ENCODE data around the gene SCNN1G. TPM values are rescaled to one million over a fixed set of nuclear protein-coding genes. Genes with fewer than 3 reads are reported as not detected.
"Not testable (repeated sequence)": the region's sequence is repeated elsewhere in the genome, so short reads cannot be mapped to it uniquely, and the experiment has no call there.

The SCNN1G gene
- total RNA-seq (2012; rRNA removed): not detected in 2 replicates

- Histone ChIP-seq H3K9me3 (replicated peaks; ENCODE audit: low read length) (no peaks in the 10 kb centered on the region), H3K27me3 (ENCODE audit: control insufficient read depth, insufficient read depth, low read length) (peaks cover 58% of the 10 kb centered on the region), H3K4me1 (ENCODE audit: control insufficient read depth, insufficient read depth, low read length) (no peaks in the 10 kb centered on the region), H3K9ac (ENCODE audit: low read depth, low read length) (no peak within 1 kb of the TSS), H3K4me3 (ENCODE audit: low read length) (no peak within 1 kb of the TSS), H3K36me3 (ENCODE audit: insufficient read depth, low read length) (no peaks in the 10 kb centered on the region), H3K4me2 (ENCODE audit: low read length) (peak within 1 kb of the TSS; percentile 69)
Measured at GRCh38 chr16:23182679-23183542, at the start of gene SCNN1G. Gene SCNN1G (plus strand): TSS chr16:23182745. CDS start chr16:23186272, 3,527 bp downstream.

- H3K9me3 ChIP-seq (replicated peaks; ENCODE audit: low read length): peaks cover 7% of the 10 kb centered on the region
- H3K27me3 ChIP-seq (ENCODE audit: control insufficient read depth, insufficient read depth, low read length): no peaks in the 10 kb centered on the region
- H3K4me3 ChIP-seq (ENCODE audit: low read length): peak overlapping the region; percentile 9
- peak overlapping the region; percentile 22 for H3K9ac ChIP-seq (ENCODE audit: low read depth, low read length)
- H3K4me1 ChIP-seq (ENCODE audit: control insufficient read depth, insufficient read depth, low read length): peaks cover 21% of the 10 kb centered on the region
- no peaks in the 10 kb centered on the region for H3K36me3 ChIP-seq (ENCODE audit: insufficient read depth, low read length)
- H3K4me2 ChIP-seq (ENCODE audit: low read length): peak overlapping the region; percentile 47
Measured at GRCh38 chr16:23132775-23133463, 49.6 kb upstream of the SCNN1G start.

- Histone ChIP-seq H3K4me2 (ENCODE audit: low read length) (no peak overlapping the region), H3K9ac (ENCODE audit: low read depth, low read length) (no peak overlapping the region), H3K4me1 (ENCODE audit: control insufficient read depth, insufficient read depth, low read length) (peaks cover 21% of the 10 kb centered on the region), H3K36me3 (ENCODE audit: insufficient read depth, low read length) (no peaks in the 10 kb centered on the region), H3K9me3 (replicated peaks; ENCODE audit: low read length) (peaks cover 7% of the 10 kb centered on the region), H3K27me3 (ENCODE audit: control insufficient read depth, insufficient read depth, low read length) (no peaks in the 10 kb centered on the region), H3K4me3 (ENCODE audit: low read length) (no peak overlapping the region)
Measured at GRCh38 chr16:23134274-23134673, 48.3 kb upstream of the SCNN1G start.

- Histone ChIP-seq H3K36me3 (ENCODE audit: insufficient read depth, low read length) (no peaks in the 10 kb centered on the region), H3K9me3 (replicated peaks; ENCODE audit: low read length) (peaks cover 7% of the 10 kb centered on the region), H3K4me1 (ENCODE audit: control insufficient read depth, insufficient read depth, low read length) (peaks cover 12% of the 10 kb centered on the region), H3K4me2 (ENCODE audit: low read length) (no peak overlapping the region), H3K9ac (ENCODE audit: low read depth, low read length) (no peak overlapping the region), H3K4me3 (ENCODE audit: low read length) (no peak overlapping the region), H3K27me3 (ENCODE audit: control insufficient read depth, insufficient read depth, low read length) (no peaks in the 10 kb centered on the region)
Measured at GRCh38 chr16:23137256-23137655, 45.3 kb upstream of the SCNN1G start.

GRCh38 chr16:23137818-23138217, 44.7 kb upstream of the SCNN1G start:
- peaks cover 6% of the 10 kb centered on the region for H3K4me1 ChIP-seq (ENCODE audit: control insufficient read depth, insufficient read depth, low read length)
- H3K9ac ChIP-seq (ENCODE audit: low read depth, low read length): no peak overlapping the region
- no peaks in the 10 kb centered on the region for H3K27me3 ChIP-seq (ENCODE audit: control insufficient read depth, insufficient read depth, low read length)
- peaks cover 7% of the 10 kb centered on the region for H3K9me3 ChIP-seq (replicated peaks; ENCODE audit: low read length)
- H3K4me3 ChIP-seq (ENCODE audit: low read length): no peak overlapping the region
- no peaks in the 10 kb centered on the region for H3K36me3 ChIP-seq (ENCODE audit: insufficient read depth, low read length)
- H3K4me2 ChIP-seq (ENCODE audit: low read length): no peak overlapping the region

- Histone ChIP-seq H3K27me3 (ENCODE audit: control insufficient read depth, insufficient read depth, low read length) (no peaks in the 10 kb centered on the region), H3K4me2 (ENCODE audit: low read length) (no peak overlapping the region), H3K4me1 (ENCODE audit: control insufficient read depth, insufficient read depth, low read length) (no peaks in the 10 kb centered on the region), H3K9ac (ENCODE audit: low read depth, low read length) (no peak overlapping the region), H3K4me3 (ENCODE audit: low read length) (no peak overlapping the region), H3K9me3 (replicated peaks; ENCODE audit: low read length) (peaks cover 7% of the 10 kb centered on the region), H3K36me3 (ENCODE audit: insufficient read depth, low read length) (no peaks in the 10 kb centered on the region)
Measured at GRCh38 chr16:23140107-23140506, 42.4 kb upstream of the SCNN1G start.

GRCh38 chr16:23141033-23141432, 41.5 kb upstream of the SCNN1G start:
- peaks cover 4% of the 10 kb centered on the region for H3K9me3 ChIP-seq (replicated peaks; ENCODE audit: low read length)
- H3K27me3 ChIP-seq (ENCODE audit: control insufficient read depth, insufficient read depth, low read length): no peaks in the 10 kb centered on the region
- no peak overlapping the region for H3K4me2 ChIP-seq (ENCODE audit: low read length)
- no peak overlapping the region for H3K4me3 ChIP-seq (ENCODE audit: low read length)
- H3K4me1 ChIP-seq (ENCODE audit: control insufficient read depth, insufficient read depth, low read length): peaks cover 8% of the 10 kb centered on the region
- no peak overlapping the region for H3K9ac ChIP-seq (ENCODE audit: low read depth, low read length)
- H3K36me3 ChIP-seq (ENCODE audit: insufficient read depth, low read length): no peaks in the 10 kb centered on the region

- no peak overlapping the region for H3K9ac ChIP-seq (ENCODE audit: low read depth, low read length)
- no peaks in the 10 kb centered on the region for H3K36me3 ChIP-seq (ENCODE audit: insufficient read depth, low read length)
- H3K4me3 ChIP-seq (ENCODE audit: low read length): no peak overlapping the region
- no peak overlapping the region for H3K4me2 ChIP-seq (ENCODE audit: low read length)
- peaks cover 8% of the 10 kb centered on the region for H3K4me1 ChIP-seq (ENCODE audit: control insufficient read depth, insufficient read depth, low read length)
- H3K9me3 ChIP-seq (replicated peaks; ENCODE audit: low read length): peaks cover 4% of the 10 kb centered on the region
- H3K27me3 ChIP-seq (ENCODE audit: control insufficient read depth, insufficient read depth, low read length): no peaks in the 10 kb centered on the region
Measured at GRCh38 chr16:23141500-23141899, 41.0 kb upstream of the SCNN1G start.

- no peaks in the 10 kb centered on the region for H3K9me3 ChIP-seq (replicated peaks; ENCODE audit: low read length)
- H3K4me3 ChIP-seq (ENCODE audit: low read length): no peak overlapping the region
- no peak overlapping the region for H3K9ac ChIP-seq (ENCODE audit: low read depth, low read length)
- no peak overlapping the region for H3K4me2 ChIP-seq (ENCODE audit: low read length)
- H3K36me3 ChIP-seq (ENCODE audit: insufficient read depth, low read length): no peaks in the 10 kb centered on the region
- no peaks in the 10 kb centered on the region for H3K27me3 ChIP-seq (ENCODE audit: control insufficient read depth, insufficient read depth, low read length)
- peaks cover 8% of the 10 kb centered on the region for H3K4me1 ChIP-seq (ENCODE audit: control insufficient read depth, insufficient read depth, low read length)
Measured at GRCh38 chr16:23141959-23142740, 40.4 kb upstream of the SCNN1G start.

- Histone ChIP-seq H3K27me3 (ENCODE audit: control insufficient read depth, insufficient read depth, low read length) (no peaks in the 10 kb centered on the region), H3K4me1 (ENCODE audit: control insufficient read depth, insufficient read depth, low read length) (peaks cover 16% of the 10 kb centered on the region), H3K9me3 (replicated peaks; ENCODE audit: low read length) (no peaks in the 10 kb centered on the region), H3K4me3 (ENCODE audit: low read length) (no peak overlapping the region), H3K4me2 (ENCODE audit: low read length) (no peak overlapping the region), H3K9ac (ENCODE audit: low read depth, low read length) (no peak overlapping the region), H3K36me3 (ENCODE audit: insufficient read depth, low read length) (no peaks in the 10 kb centered on the region)
Measured at GRCh38 chr16:23143391-23143790, 39.2 kb upstream of the SCNN1G start.

- not testable (repeated sequence) for H3K27me3 ChIP-seq (ENCODE audit: control insufficient read depth, insufficient read depth, low read length); H3K9ac ChIP-seq (ENCODE audit: low read depth, low read length); H3K4me3 ChIP-seq (ENCODE audit: low read length); H3K4me2 ChIP-seq (ENCODE audit: low read length); H3K9me3 ChIP-seq (replicated peaks; ENCODE audit: low read length); H3K36me3 ChIP-seq (ENCODE audit: insufficient read depth, low read length)
- peaks cover 16% of the 10 kb centered on the region for H3K4me1 ChIP-seq (ENCODE audit: control insufficient read depth, insufficient read depth, low read length)
Measured at GRCh38 chr16:23144393-23144792, 38.2 kb upstream of the SCNN1G start.
